GM06990 (cell line): ENCODE measurements around the gene PEAR1.

Source experiments
- DNase-seq: peaks from one replicate; pipeline ENCODE4 v3.0.0-alpha.2; 2011; ENCODE audit not compliant: insufficient read length; ENCODE audit errors: extremely low read depth
- H3K27me3 ChIP-seq: replicated peaks from 2 replicates; pipeline ENCODE4 v1.6.0; 2011; ENCODE audit warnings: low read length; ENCODE audit not compliant: control insufficient read depth, insufficient read depth
- H3K36me3 ChIP-seq: 2 replicates; pipeline ENCODE4 v1.5.1; 2011; ENCODE audit warnings: low read length; ENCODE audit not compliant: control insufficient read depth, insufficient read depth
- H3K4me3 ChIP-seq: replicated peaks from 2 replicates; pipeline ENCODE4 v1.5.1; 2011; ENCODE audit warnings: low read depth, mild to moderate bottlenecking, control low read depth, low read length
- TF ChIP-seq, protein P1 (sequence below): IDR thresholded peaks from 2 replicates; pipeline ENCODE4 v1.5.1; 2011; ENCODE audit warnings: low read length, control low read depth, mild to moderate bottlenecking, inconsistent platforms; ENCODE audit not compliant: insufficient read depth, poor library complexity, severe bottlenecking

Gene PEAR1

GRCh38 chr1:156898971-156899664 lies 5.6 kb downstream of the PEAR1 start:
- TF ChIP-seq, protein P1, sequence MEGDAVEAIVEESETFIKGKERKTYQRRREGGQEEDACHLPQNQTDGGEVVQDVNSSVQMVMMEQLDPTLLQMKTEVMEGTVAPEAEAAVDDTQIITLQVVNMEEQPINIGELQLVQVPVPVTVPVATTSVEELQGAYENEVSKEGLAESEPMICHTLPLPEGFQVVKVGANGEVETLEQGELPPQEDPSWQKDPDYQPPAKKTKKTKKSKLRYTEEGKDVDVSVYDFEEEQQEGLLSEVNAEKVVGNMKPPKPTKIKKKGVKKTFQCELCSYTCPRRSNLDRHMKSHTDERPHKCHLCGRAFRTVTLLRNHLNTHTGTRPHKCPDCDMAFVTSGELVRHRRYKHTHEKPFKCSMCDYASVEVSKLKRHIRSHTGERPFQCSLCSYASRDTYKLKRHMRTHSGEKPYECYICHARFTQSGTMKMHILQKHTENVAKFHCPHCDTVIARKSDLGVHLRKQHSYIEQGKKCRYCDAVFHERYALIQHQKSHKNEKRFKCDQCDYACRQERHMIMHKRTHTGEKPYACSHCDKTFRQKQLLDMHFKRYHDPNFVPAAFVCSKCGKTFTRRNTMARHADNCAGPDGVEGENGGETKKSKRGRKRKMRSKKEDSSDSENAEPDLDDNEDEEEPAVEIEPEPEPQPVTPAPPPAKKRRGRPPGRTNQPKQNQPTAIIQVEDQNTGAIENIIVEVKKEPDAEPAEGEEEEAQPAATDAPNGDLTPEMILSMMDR = no peak
- Histone ChIP-seq H3K36me3 (no peaks in the 10 kb centered on the region), H3K27me3 (peaks cover 3% of the 10 kb centered on the region), H3K4me3 (no peak overlapping the region)
- no peak for DNase-seq

GRCh38 chr1:156899956-156900718 lies 6.6 kb downstream of the PEAR1 start:
- no peak for DNase-seq
- Histone ChIP-seq H3K27me3 (peaks cover 1% of the 10 kb centered on the region; the same call in 1 of the 2 replicates), H3K36me3 (no peaks in the 10 kb centered on the region), H3K4me3 (no peak overlapping the region)
- TF ChIP-seq, protein P1 = no peak

DNA sequence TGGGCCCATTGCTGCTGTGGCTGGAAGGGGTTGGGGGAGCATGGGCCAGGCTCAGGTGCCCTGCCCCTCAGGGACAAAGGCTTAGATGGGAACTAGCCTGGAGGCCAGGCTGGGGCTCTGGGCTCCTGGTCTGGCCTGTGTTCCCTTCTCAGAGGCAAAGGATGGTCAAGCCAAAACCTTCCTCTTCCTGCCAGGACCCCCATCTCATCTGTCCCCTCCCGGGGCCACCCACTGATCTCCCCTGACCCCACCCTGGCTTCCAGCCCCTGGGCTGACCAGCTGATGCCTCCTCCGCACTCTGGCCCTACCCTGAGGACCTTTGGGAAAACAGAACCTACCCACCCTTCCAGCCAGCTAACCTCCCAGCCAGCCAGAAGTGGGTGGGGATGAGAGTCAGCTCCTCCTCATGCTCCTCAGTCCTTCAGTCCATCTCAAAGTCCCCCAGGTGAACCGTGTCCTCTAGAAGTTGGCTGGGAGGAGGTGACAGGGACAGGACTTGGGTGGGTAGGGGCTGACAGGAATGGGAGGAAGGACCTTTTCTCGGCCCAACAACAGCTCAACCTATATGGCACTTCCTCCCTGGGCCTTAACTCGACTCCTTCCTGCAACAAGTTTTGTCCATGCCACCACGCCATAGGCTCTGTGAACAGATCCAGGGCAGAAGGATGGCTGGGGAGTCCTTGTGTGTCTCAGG lies 7.5 kb downstream of the PEAR1 start:
- DNase-seq = no peak
- TF ChIP-seq, protein P1 = no peak
- no peak overlapping the region for H3K4me3 ChIP-seq
- H3K27me3 ChIP-seq = peaks cover 1% of the 10 kb centered on the region; the same call in 1 of the 2 replicates
- no peaks in the 10 kb centered on the region for H3K36me3 ChIP-seq

- TF ChIP-seq, protein P1 = no peak
- Histone ChIP-seq H3K36me3 (no peaks in the 10 kb centered on the region), H3K4me3 (no peak overlapping the region), H3K27me3 (peaks cover 1% of the 10 kb centered on the region; the same call in 1 of the 2 replicates)
- DNase-seq = no peak
Measured at GRCh38 chr1:156901590-156901900, 8.0 kb downstream of the PEAR1 start.

GRCh38 chr1:156901966-156902915 lies 8.7 kb downstream of the PEAR1 start:
- no peak for DNase-seq
- Histone ChIP-seq H3K36me3 (no peaks in the 10 kb centered on the region), H3K27me3 (peaks cover 1% of the 10 kb centered on the region; the same call in 1 of the 2 replicates), H3K4me3 (no peak overlapping the region)
- TF ChIP-seq, protein P1 = no peak
